ENCODE results near the gene GTF3A.

GTF3A gene

DNA sequence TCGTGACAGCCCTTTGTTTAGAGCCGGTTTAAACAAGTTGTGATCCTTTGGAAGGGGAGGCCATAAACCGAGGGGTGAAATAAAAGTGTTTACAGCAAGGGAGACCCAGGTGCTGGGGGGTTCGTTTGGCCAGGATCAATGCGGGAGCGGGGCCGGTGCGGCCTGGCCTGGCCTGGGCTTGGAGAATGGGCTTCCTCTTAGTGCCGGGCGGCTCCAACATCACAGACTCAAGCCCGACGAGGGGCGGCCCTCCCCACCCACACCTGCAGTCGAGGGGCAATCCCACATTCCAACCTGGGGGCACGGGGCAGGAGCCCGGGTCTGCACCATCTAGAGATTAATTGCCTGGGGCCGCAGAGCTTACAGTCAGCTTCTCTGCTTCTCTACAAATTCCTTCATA lies 42.8 kb upstream of the GTF3A start:
- TF ChIP-seq, protein P1, sequence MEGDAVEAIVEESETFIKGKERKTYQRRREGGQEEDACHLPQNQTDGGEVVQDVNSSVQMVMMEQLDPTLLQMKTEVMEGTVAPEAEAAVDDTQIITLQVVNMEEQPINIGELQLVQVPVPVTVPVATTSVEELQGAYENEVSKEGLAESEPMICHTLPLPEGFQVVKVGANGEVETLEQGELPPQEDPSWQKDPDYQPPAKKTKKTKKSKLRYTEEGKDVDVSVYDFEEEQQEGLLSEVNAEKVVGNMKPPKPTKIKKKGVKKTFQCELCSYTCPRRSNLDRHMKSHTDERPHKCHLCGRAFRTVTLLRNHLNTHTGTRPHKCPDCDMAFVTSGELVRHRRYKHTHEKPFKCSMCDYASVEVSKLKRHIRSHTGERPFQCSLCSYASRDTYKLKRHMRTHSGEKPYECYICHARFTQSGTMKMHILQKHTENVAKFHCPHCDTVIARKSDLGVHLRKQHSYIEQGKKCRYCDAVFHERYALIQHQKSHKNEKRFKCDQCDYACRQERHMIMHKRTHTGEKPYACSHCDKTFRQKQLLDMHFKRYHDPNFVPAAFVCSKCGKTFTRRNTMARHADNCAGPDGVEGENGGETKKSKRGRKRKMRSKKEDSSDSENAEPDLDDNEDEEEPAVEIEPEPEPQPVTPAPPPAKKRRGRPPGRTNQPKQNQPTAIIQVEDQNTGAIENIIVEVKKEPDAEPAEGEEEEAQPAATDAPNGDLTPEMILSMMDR (IDR thresholded peaks at IDR 0.05; ENCODE audit: low read depth, low read length, missing control alignments) = no peak
- Histone ChIP-seq H3K27me3 (replicated peaks) (no peaks in the 10 kb centered on the region), H3K36me3 (replicated peaks) (no peaks in the 10 kb centered on the region), H3K4me3 (ENCODE audit: low read depth, low read length) (no peak overlapping the region), H3K27ac (no peak overlapping the region)
- DNase-seq = no peak
- in situ Hi-C loops (cut with HindIII; ENCODE audit: low pct_ligation_motif_present, low sequenced_read_pairs) = no loop called here

DNA sequence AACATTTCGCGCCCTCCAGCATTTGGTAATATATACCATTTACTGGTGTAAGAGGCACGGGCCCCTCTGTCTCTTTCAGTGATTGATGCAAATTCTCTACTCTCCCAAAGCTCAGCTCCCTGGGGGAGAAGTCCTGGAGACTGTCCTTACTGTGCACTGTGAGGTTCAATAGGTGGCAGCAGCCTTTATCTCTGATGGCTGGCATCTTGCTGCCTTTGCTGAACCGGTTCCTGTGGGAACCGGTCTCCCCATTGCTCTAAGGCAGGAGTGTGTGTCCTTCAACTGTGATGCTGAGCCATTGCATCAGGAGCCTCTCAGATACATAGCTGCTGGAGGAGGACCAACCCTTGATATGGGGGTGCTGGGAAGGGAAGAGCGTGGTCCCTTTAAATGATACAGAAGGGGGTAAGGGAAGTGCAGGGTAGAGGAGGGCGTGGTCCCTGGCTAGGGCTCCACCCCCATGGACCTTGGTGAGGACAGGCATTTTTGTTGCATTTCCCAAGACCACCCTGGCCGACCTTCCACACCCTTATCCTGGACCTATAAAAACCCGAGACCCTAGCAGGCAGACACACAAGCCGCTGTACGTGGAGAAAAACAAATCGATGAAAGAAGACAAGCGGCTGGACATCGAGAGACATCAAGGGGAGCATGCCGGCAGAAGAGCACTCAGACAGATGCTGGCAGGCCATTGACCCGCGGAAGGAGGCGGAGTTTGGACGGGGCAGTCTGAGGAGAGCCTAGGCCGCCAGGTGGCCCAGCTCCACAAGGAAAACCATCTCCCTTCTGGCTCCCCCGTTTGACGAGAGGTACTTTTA lies 41.1 kb upstream of the GTF3A start:
- H3K4me3 ChIP-seq (ENCODE audit: low read depth, low read length) = no peak overlapping the region
- H3K36me3 ChIP-seq (replicated peaks) = no peaks in the 10 kb centered on the region
- no peak for DNase-seq
- no peak overlapping the region for H3K27ac ChIP-seq
- in situ Hi-C loops (cut with HindIII; ENCODE audit: low pct_ligation_motif_present, low sequenced_read_pairs) = no loop called here
- H3K27me3 ChIP-seq (replicated peaks) = no peaks in the 10 kb centered on the region
- TF ChIP-seq, protein P1 (IDR thresholded peaks at IDR 0.05; ENCODE audit: low read depth, low read length, missing control alignments) = no peak

DNA sequence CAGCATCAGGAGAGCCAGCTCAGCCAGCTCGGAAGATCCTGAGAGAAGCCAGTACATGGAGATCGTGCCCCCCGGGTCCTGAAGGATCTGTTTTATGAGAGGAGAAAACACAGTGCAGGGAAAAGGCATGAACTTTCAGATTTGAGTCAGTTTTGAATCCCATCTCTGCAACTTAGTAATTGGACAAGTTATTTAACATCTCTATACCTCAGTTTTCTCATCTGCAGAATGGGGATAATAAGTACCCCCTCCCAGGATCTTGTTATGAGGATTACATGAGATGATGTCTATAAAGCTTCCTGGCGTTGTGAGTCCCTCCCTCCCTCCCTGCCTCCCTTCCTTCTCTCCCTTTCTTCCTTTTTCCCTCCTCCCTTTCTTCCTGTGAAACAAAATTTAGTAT lies 40.1 kb upstream of the GTF3A start:
- in situ Hi-C loops (cut with HindIII; ENCODE audit: low pct_ligation_motif_present, low sequenced_read_pairs) = no loop called here

DNA sequence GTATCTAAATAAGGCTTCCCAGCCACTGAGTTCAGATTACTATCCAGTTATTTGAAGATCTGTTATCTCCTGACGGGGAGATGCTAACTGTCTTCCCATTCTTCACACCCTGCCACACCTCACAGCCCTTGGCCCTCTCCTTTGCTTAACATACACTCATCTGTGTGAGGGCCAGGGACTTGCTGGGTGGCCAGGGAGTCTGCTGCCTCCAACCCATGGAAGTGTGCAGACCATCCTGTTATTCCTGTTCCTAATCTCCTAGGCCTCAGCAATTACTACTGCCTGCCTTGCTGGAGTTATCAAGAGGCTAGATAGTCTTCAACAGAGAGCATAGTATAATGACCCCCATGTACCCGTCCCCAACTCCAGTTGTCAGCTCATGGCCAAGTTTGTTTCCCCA lies 36.2 kb upstream of the GTF3A start:
- H3K4me3 ChIP-seq (ENCODE audit: low read depth, low read length) = no peak overlapping the region
- in situ Hi-C loops (cut with HindIII; ENCODE audit: low pct_ligation_motif_present, low sequenced_read_pairs) = no loop called here
- no peaks in the 10 kb centered on the region for H3K36me3 ChIP-seq (replicated peaks)
- H3K27me3 ChIP-seq (replicated peaks) = no peaks in the 10 kb centered on the region
- H3K27ac ChIP-seq = no peak overlapping the region
- no peak for DNase-seq
- TF ChIP-seq, protein P1 (IDR thresholded peaks at IDR 0.05; ENCODE audit: low read depth, low read length, missing control alignments) = no peak

More for the DNA sequence above, 40.1 kb upstream of the GTF3A start:
- no peaks in the 10 kb centered on the region for H3K36me3 ChIP-seq (replicated peaks)
- TF ChIP-seq, protein P1 (IDR thresholded peaks at IDR 0.05; ENCODE audit: low read depth, low read length, missing control alignments) = no peak
- H3K27ac ChIP-seq = no peak overlapping the region
- DNase-seq = no peak
- H3K27me3 ChIP-seq (replicated peaks) = no peaks in the 10 kb centered on the region
- H3K4me3 ChIP-seq (ENCODE audit: low read depth, low read length) = no peak overlapping the region

DNA sequence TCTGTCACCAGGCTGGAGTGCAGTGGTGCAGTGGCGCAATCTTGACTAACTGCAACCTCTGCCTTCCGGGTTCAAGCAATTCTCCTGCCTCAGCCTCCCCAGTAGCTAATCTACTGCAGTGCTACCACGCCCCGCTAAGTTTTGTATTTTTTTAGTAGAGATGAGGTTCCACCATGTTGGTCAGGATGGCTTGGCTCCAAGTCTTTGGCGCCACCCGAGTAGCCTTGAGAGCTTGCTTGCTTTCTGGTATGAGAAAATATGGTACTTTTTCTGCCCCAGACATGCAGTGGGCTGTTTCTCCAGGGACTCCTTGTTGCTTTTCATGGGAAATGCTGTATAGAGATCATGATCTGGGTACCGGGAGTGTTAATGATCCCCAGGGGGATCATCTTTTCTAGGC lies 34.5 kb upstream of the GTF3A start:
- TF ChIP-seq, protein P1 (IDR thresholded peaks at IDR 0.05; ENCODE audit: low read depth, low read length, missing control alignments) = no peak

DNA sequence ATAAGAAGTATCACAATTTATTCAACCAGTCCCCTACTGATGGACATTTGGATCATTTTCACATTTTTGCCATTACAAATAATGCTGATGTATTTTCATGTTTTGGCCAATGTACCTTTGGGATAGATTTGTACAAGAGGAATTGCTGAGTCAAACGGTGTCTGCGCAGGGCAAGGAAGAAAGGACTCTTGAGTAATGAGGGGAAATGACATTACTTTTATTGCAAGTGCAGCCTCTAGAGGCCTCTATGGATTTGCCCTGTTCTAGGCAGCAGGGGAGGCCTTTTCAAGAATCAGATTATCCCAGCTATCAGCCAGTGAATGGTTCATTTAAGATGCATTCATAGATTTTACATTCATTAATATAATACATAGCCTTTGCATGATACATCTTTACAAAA lies 32.9 kb upstream of the GTF3A start:
- TF ChIP-seq, protein P1 (IDR thresholded peaks at IDR 0.05; ENCODE audit: low read depth, low read length, missing control alignments) = no peak
- in situ Hi-C loops (cut with HindIII; ENCODE audit: low pct_ligation_motif_present, low sequenced_read_pairs) = no loop called here
- H3K27me3 ChIP-seq (replicated peaks) = no peaks in the 10 kb centered on the region
- DNase-seq = no peak
- no peaks in the 10 kb centered on the region for H3K36me3 ChIP-seq (replicated peaks)
- no peak overlapping the region for H3K27ac ChIP-seq
- H3K4me3 ChIP-seq (ENCODE audit: low read depth, low read length) = no peak overlapping the region

More for the DNA sequence above, 34.5 kb upstream of the GTF3A start:
- no peak for DNase-seq
- no peaks in the 10 kb centered on the region for H3K27me3 ChIP-seq (replicated peaks)
- H3K27ac ChIP-seq = no peak overlapping the region
- H3K4me3 ChIP-seq (ENCODE audit: low read depth, low read length) = no peak overlapping the region
- in situ Hi-C loops (cut with HindIII; ENCODE audit: low pct_ligation_motif_present, low sequenced_read_pairs) = no loop called here
- no peaks in the 10 kb centered on the region for H3K36me3 ChIP-seq (replicated peaks)
